Astrocyte (in vitro differentiated cells and primary cell): ENCODE data around the gene LBP. TPM values are rescaled to one million over a fixed set of nuclear protein-coding genes. Genes with fewer than 3 reads are reported as not detected.
"Not testable (repeated sequence)": the region's sequence is repeated elsewhere in the genome, so short reads cannot be mapped to it uniquely, and the experiment has no call there.

ENCODE experiments used
- DNase-seq: peaks from one replicate; pipeline ENCODE4 v3.0.0-alpha.2; 2010; ENCODE audit warnings: low read depth
- FAIRE-seq: peaks from 2 replicates; lab custom pipeline; 2011; peaks lifted over from hg19 to GRCh38; lab: Jason Lieb, UNC
- H2AFZ ChIP-seq: 2 replicates; pipeline ENCODE4 v1.6.0; 2012; ENCODE audit warnings: low read depth, low read length, inconsistent platforms
- H3K27ac ChIP-seq: 2 replicates; pipeline ENCODE4 v1.5.1; 2011; ENCODE audit warnings: low read depth, low read length, inconsistent platforms
- H3K27me3 ChIP-seq: 2 replicates; pipeline ENCODE4 v1.6.0; 2011; ENCODE audit warnings: low read length, inconsistent platforms; ENCODE audit not compliant: insufficient read depth
- H3K36me3 ChIP-seq: 2 replicates; pipeline ENCODE4 v1.5.1; 2011; ENCODE audit warnings: low read length, inconsistent platforms; ENCODE audit not compliant: insufficient read depth
- H3K4me1 ChIP-seq: 2 replicates; pipeline ENCODE4 v1.5.1; 2011; ENCODE audit warnings: low read length, inconsistent platforms; ENCODE audit not compliant: insufficient read depth
- H3K4me2 ChIP-seq: 2 replicates; pipeline ENCODE4 v1.6.0; 2012; ENCODE audit warnings: low read length, inconsistent platforms
- H3K4me3 ChIP-seq: 2 replicates; pipeline ENCODE4 v1.5.1; 2011; ENCODE audit warnings: low read depth, mild to moderate bottlenecking, low read length, inconsistent platforms; ENCODE audit not compliant: insufficient read depth
- H3K79me2 ChIP-seq: 2 replicates; pipeline ENCODE4 v1.6.0; 2012; ENCODE audit warnings: mild to moderate bottlenecking, low read length, inconsistent platforms; ENCODE audit not compliant: insufficient read depth
- H3K9ac ChIP-seq: 2 replicates; pipeline ENCODE4 v1.6.0; 2012; ENCODE audit warnings: mild to moderate bottlenecking, low read length, inconsistent platforms
- H3K9me3 ChIP-seq: 2 replicates; pipeline ENCODE4 v1.5.1; 2012; ENCODE audit warnings: low read depth, mild to moderate bottlenecking, low read length, inconsistent platforms; ENCODE audit not compliant: insufficient read depth
- H4K20me1 ChIP-seq: 2 replicates; pipeline ENCODE4 v1.6.0; 2012; ENCODE audit warnings: low read length, inconsistent platforms; ENCODE audit not compliant: insufficient read depth
- H3K27ac Mint-ChIP-seq: one replicate; pipeline ENCODE4 v1.8.0; 2021; ENCODE audit warnings: mild to moderate bottlenecking, mixed read lengths; ENCODE audit not compliant: unreplicated experiment
- H3K27me3 Mint-ChIP-seq: one replicate; pipeline ENCODE4 v1.8.0; 2021; ENCODE audit warnings: low read depth, mixed read lengths; ENCODE audit not compliant: unreplicated experiment
- H3K36me3 Mint-ChIP-seq: one replicate; pipeline ENCODE4 v1.8.0; 2021; ENCODE audit warnings: low read depth, mixed read lengths; ENCODE audit not compliant: unreplicated experiment
- H3K4me1 Mint-ChIP-seq: one replicate; pipeline ENCODE4 v1.8.0; 2021; ENCODE audit warnings: low read depth, mixed read lengths; ENCODE audit not compliant: unreplicated experiment
- H3K4me3 Mint-ChIP-seq: one replicate; pipeline ENCODE4 v1.8.0; 2021; ENCODE audit warnings: mild to moderate bottlenecking, moderate library complexity, mixed read lengths; ENCODE audit not compliant: unreplicated experiment
- H3K9me3 Mint-ChIP-seq: one replicate; pipeline ENCODE4 v1.8.0; 2021; ENCODE audit warnings: mild to moderate bottlenecking, mixed read lengths; ENCODE audit not compliant: unreplicated experiment
- EZH2 ChIP-seq: IDR thresholded peaks from 2 replicates; pipeline ENCODE4 v1.6.1; 2012; ENCODE audit warnings: mild to moderate bottlenecking, low read length, inconsistent platforms; ENCODE audit not compliant: insufficient read depth
- total RNA-seq: library from RNA; stranded (reverse); gene quantifications from 2 replicates; pipeline ENCODE4 v1.2.1, GENCODE V29; 2021
- TF ChIP-seq, protein P1 (sequence below): IDR thresholded peaks from 2 replicates; pipeline ENCODE4 v1.5.1; 2011; ENCODE audit warnings: low read depth, mild to moderate bottlenecking, inconsistent platforms, low read length, moderate library complexity; ENCODE audit not compliant: insufficient read depth

LBP gene
- total RNA-seq, 1 donor from 2014 or later, result not detected

DNA sequence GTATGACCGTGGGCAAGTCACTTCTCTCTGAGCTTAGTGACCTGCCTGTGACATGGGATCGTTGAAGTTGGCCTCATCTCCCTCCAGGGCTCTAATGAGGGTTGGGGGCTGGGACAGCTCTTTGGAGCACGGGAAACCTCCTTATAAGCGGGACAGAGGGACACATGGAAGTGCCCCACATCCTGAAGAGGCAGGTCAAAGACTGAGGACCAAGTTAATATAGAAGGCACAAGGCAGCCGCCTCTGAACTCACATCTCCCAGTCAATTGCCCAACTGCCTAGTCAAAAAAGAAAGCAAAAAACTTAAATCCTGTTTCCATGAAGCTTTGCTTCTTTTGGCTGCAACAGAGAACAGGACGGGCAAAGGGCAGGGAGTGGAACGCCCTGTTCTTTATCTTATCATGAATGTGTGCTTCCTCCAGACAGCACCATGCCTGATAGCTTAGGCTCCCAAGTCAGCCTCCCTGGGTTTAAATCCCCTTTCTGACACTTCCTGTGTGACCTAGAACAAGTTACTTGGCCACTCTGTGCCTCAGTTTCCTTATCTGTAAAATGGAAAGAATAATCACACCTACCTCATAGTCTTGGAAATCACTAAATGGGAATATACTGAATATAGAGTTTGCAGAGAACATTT is 27.1 kb downstream of the LBP start:
- H3K4me3 Mint-ChIP-seq, result no peak overlapping the region
- H3K27me3 Mint-ChIP-seq, result peaks cover 9% of the 10 kb centered on the region
- H3K36me3 Mint-ChIP-seq, result no peaks in the 10 kb centered on the region
- Histone ChIP-seq H3K27ac (no peak overlapping the region), H3K9ac (no peak overlapping the region), H3K4me3 (no peak overlapping the region), H2AFZ (no peak overlapping the region), H3K4me2 (no peak overlapping the region), H4K20me1 (no peaks in the 10 kb centered on the region), H3K36me3 (no peaks in the 10 kb centered on the region), H3K79me2 (no peaks in the 10 kb centered on the region), H3K27me3 (peaks cover 23% of the 10 kb centered on the region), H3K9me3 (no peaks in the 10 kb centered on the region), H3K4me1 (no peaks in the 10 kb centered on the region)
- peaks cover 6% of the 10 kb centered on the region for H3K9me3 Mint-ChIP-seq
- FAIRE-seq (no peak), DNase-seq (no peak)
- TF ChIP-seq EZH2, result no peak
- TF ChIP-seq, protein P1, sequence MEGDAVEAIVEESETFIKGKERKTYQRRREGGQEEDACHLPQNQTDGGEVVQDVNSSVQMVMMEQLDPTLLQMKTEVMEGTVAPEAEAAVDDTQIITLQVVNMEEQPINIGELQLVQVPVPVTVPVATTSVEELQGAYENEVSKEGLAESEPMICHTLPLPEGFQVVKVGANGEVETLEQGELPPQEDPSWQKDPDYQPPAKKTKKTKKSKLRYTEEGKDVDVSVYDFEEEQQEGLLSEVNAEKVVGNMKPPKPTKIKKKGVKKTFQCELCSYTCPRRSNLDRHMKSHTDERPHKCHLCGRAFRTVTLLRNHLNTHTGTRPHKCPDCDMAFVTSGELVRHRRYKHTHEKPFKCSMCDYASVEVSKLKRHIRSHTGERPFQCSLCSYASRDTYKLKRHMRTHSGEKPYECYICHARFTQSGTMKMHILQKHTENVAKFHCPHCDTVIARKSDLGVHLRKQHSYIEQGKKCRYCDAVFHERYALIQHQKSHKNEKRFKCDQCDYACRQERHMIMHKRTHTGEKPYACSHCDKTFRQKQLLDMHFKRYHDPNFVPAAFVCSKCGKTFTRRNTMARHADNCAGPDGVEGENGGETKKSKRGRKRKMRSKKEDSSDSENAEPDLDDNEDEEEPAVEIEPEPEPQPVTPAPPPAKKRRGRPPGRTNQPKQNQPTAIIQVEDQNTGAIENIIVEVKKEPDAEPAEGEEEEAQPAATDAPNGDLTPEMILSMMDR, result no peak
- no peaks in the 10 kb centered on the region for H3K4me1 Mint-ChIP-seq
- no peak overlapping the region for H3K27ac Mint-ChIP-seq

DNA sequence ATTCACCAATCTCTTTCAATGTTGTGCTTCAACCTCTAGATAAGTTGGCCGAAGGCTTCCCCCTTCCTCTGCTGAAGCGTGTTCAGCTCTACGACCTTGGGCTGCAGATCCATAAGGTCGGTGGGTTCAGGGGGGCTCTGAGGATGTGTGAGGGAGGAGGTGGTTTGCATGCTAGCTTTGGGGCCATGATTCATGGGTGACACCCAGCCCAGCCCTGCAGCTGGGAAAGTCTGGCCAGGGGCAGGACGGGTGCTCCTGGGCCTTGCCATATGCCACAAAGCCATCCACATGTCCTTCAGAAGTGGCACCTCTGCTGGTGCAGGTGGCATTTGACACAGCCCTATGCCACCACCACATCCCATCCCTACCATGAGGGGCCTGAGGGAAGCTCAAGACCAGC is 27.6 kb downstream of the LBP start:
- H3K9me3 Mint-ChIP-seq, result peaks cover 6% of the 10 kb centered on the region
- DNase-seq (no peak), FAIRE-seq (no peak)
- H3K27me3 Mint-ChIP-seq, result peaks cover 9% of the 10 kb centered on the region
- H3K36me3 Mint-ChIP-seq, result no peaks in the 10 kb centered on the region
- TF ChIP-seq, protein P1, result no peak
- TF ChIP-seq EZH2, result no peak
- Histone ChIP-seq H3K4me3 (no peak overlapping the region), H3K4me2 (no peak overlapping the region), H3K9me3 (no peaks in the 10 kb centered on the region), H3K27ac (no peak overlapping the region), H3K27me3 (peaks cover 21% of the 10 kb centered on the region), H2AFZ (no peak overlapping the region), H3K79me2 (no peaks in the 10 kb centered on the region), H3K36me3 (no peaks in the 10 kb centered on the region), H3K4me1 (no peaks in the 10 kb centered on the region), H4K20me1 (no peaks in the 10 kb centered on the region), H3K9ac (no peak overlapping the region)
- no peak overlapping the region for H3K4me3 Mint-ChIP-seq
- H3K4me1 Mint-ChIP-seq, result no peaks in the 10 kb centered on the region
- H3K27ac Mint-ChIP-seq, result no peak overlapping the region

DNA sequence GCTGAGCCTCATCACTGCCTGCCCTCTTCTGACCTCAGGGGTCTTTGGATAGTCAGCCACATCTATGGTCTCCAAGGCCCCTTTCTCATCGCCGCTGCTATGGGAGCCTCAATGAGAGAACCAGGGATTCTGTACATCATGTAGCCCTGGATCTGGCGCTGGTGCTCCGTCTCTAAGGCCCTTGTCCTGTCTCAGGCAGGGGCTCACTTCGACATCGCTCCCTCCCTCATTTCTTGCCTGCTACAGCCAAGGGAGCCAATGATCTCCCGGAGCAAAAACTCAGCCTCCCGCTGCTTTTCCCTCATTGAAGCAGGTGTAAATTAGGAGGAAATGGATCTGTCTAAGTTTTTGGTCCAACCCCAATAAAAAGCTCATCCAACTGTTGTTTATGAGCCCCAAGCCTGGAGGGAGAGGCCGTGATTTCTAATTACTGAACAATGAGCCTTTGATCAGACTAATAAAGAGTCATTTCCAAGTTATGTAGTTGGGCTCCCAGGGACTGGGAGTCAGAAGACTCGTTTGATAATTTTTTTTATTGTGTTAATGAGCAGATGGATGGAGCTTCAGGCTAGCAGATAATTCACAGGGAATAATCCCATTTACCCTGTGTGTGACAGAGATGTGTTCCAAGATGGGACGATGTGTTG is 30.9 kb downstream of the LBP start:
- H3K27me3 Mint-ChIP-seq, result peaks cover 6% of the 10 kb centered on the region
- FAIRE-seq, result no peak

DNA sequence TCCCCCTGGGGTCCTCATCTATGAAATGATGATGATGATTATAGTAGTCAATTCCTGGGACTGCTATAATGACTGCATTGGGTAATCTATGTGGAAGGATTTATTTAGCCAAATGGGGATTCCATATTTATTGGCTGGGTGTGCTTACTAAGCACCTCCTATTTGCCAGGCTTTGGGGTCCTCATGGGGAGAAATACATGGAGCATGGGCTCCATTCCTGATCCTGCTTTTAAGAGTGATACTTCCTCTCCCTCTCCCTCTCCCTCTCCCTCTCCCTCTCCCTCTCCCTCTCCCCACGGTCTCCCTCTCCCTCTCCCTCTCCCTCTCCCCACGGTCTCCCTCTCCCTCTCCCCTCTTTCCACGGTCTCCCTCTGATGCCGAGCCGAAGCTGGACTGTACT is 31.6 kb downstream of the LBP start:
- not testable (repeated sequence) for H3K4me1 ChIP-seq, H3K27ac ChIP-seq, H3K36me3 Mint-ChIP-seq, H3K4me3 Mint-ChIP-seq, H3K27ac Mint-ChIP-seq, H3K79me2 ChIP-seq, H3K4me3 ChIP-seq, H3K27me3 Mint-ChIP-seq, H3K4me1 Mint-ChIP-seq, FAIRE-seq, H4K20me1 ChIP-seq, H3K9me3 Mint-ChIP-seq, H3K4me2 ChIP-seq, H3K36me3 ChIP-seq, DNase-seq, H2AFZ ChIP-seq, H3K9me3 ChIP-seq, H3K9ac ChIP-seq
- H3K27me3 ChIP-seq, result peaks cover 14% of the 10 kb centered on the region

More for the DNA sequence above, 30.9 kb downstream of the LBP start:
- TF ChIP-seq EZH2, result no peak
- TF ChIP-seq, protein P1, result no peak
- Mint-ChIP-seq H3K4me1 (no peaks in the 10 kb centered on the region), H3K9me3 (peaks cover 2% of the 10 kb centered on the region), H3K4me3 (no peak overlapping the region), H3K27ac (no peak overlapping the region), H3K36me3 (no peaks in the 10 kb centered on the region)
- Histone ChIP-seq H3K4me2 (no peak overlapping the region), H3K9ac (no peak overlapping the region), H3K27ac (no peak overlapping the region), H3K36me3 (no peaks in the 10 kb centered on the region), H3K27me3 (peaks cover 15% of the 10 kb centered on the region), H3K4me3 (no peak overlapping the region), H3K9me3 (no peaks in the 10 kb centered on the region), H3K4me1 (no peaks in the 10 kb centered on the region), H3K79me2 (no peaks in the 10 kb centered on the region), H2AFZ (no peak overlapping the region), H4K20me1 (no peaks in the 10 kb centered on the region)
- no peak for DNase-seq
